OCI-LY7 (cell line): ENCODE results near the gene PARD3B.

ENCODE experiments used
- EZH2phosphoT487 ChIP-seq: fragments of 200-600 bp; sonication (generic); IDR thresholded peaks from 2 replicates; pipeline ENCODE4 v1.6.1; 2018; ENCODE audit warnings: low read depth, borderline replicate concordance, mild to moderate bottlenecking, mixed run types, antibody characterized with exemption, low read length, moderate library complexity, mixed read lengths
- TF ChIP-seq, protein P1 (sequence below): fragments of 200-600 bp; sonication (generic); conservative IDR thresholded peaks from 2 replicates; pipeline ENCODE4 v1.5.1; 2014; ENCODE audit warnings: mild to moderate bottlenecking, antibody characterized with exemption, low read length, moderate library complexity, mixed read lengths

DNA sequence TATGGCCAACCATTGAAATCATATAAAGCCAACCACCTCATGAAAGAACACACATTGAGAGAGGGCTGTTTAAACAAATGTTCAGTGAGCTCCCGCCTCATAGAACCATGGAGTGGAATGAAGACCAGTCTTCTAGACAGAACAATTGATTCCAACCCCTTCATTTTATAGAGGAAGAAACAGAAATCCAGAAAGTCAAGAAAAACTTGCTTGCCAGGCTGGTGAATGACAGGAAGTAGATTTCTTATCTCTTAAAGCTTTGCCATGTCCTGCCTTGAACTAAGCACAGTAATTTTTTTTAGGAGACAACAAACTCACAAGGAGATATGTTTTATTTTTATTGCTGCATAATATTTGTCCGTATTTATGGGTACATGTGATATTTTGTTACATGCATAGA lies 1120.5 kb downstream of the PARD3B start:
- TF ChIP-seq, protein P1, sequence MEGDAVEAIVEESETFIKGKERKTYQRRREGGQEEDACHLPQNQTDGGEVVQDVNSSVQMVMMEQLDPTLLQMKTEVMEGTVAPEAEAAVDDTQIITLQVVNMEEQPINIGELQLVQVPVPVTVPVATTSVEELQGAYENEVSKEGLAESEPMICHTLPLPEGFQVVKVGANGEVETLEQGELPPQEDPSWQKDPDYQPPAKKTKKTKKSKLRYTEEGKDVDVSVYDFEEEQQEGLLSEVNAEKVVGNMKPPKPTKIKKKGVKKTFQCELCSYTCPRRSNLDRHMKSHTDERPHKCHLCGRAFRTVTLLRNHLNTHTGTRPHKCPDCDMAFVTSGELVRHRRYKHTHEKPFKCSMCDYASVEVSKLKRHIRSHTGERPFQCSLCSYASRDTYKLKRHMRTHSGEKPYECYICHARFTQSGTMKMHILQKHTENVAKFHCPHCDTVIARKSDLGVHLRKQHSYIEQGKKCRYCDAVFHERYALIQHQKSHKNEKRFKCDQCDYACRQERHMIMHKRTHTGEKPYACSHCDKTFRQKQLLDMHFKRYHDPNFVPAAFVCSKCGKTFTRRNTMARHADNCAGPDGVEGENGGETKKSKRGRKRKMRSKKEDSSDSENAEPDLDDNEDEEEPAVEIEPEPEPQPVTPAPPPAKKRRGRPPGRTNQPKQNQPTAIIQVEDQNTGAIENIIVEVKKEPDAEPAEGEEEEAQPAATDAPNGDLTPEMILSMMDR: no peak
- no peak for TF ChIP-seq EZH2phosphoT487
